TTC549 (cell line): ENCODE measurements around the gene TRIM26.
"Not testable (repeated sequence)": the region's sequence is repeated elsewhere in the genome, so short reads cannot be mapped to it uniquely, and the experiment has no call there.

Experiments
- FAIRE-seq: peaks from 2 replicates; lab custom pipeline; 2012; peaks lifted over from hg19 to GRCh38; lab: Jason Lieb, UNC

The TRIM26 gene

DNA sequence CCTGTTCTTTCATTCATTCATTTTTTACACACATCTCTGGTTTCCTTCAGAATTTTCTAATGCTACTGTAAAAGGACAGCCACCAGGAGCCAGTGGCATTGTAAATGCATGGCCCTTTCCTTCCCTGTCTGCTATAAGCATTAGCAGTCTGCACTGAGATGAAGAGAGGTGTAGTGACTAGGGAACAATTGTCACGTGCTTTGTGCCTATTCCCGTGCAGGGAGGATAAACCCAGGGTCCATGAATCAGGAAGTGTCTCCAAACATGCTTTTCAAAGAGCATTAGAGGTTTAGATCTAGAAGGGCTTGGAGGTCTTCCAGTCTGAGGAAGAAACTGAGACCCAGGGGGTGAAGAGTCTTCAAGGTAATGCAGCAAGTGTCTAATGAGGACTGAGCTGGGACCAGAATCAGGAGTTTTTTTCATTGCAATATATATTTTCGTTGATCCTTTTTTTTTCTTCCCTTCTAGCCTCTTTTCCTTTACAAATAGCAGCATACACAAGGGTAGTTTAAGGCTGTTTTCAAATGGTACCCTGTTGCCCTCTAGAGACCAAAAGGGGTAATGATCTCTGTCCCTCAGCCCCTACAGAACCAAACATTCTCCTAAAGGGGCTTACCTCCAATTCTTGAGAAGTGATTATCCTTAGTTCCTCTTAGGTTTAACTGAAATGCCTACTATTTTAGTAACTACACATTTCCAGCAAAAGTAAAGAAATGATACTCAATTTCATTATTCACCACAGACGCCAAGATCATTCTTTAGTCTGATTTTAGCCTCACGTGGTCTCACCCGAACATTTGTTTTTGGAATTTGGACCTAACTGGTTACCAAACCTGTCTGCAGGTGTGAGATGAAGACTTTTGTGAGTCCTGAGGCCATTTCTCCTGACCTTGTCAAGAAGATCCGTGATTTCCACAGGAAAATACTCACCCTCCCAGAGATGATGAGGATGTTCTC, 43.3 kb downstream of the TRIM26 start:
- FAIRE-seq = peak; percentile 77

DNA sequence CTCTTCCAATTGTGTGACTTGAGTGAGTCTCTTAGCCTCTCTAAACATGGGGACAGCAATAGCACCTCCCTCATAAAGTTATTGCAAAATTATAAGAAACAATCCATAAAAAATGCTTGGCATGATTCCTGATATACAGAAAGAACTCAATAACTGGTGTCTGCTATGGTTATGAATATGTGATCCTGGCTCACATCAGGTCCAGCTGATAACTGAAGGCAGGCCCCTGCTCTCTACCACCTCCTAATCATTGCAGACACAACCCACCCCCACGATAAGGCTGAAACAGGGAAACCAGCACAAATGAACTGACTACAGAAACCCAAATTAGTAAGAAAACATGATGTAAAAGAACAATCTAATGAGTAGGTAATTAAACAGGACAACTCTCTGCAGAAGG, 44.5 kb downstream of the TRIM26 start:
- FAIRE-seq = no peak

DNA sequence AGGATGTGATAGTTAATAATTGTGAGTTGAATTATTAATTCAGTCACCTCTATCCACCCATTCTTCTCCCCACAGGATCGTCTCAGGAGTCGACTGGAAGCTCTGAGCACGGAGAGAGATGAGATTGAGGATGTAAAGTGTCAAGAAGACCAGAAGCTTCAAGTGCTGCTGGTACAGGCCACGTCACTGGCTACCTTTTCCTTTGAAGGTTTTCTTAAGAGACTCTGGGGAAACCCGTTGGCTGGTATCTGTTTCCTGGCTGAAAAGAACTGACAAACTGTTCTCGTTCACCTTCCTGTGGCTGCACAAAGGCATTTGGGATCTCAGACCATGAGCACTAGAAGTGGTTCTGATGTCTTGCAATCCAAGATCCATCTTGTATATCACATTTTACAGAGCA, 46.1 kb downstream of the TRIM26 start:
- no peak for FAIRE-seq

DNA sequence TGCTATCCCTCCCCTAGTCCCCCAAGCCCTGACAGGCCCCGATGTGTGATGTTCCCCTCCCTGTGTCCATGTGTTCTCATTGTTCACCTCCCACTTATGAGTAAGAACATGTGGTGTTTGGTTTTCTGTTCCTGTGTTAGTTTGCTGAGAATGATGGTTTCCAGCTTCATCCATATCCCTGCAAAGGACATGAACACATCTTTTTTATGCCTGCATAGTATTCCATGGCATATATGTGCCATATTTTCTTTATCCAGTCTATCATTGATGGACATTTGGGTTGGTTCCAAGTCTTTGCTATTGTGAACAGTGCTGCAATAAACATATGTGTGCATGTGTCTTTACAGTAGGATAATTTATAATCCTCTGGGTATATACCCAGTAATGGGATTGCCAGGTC, 48.0 kb downstream of the TRIM26 start:
- FAIRE-seq = not testable (repeated sequence)

DNA sequence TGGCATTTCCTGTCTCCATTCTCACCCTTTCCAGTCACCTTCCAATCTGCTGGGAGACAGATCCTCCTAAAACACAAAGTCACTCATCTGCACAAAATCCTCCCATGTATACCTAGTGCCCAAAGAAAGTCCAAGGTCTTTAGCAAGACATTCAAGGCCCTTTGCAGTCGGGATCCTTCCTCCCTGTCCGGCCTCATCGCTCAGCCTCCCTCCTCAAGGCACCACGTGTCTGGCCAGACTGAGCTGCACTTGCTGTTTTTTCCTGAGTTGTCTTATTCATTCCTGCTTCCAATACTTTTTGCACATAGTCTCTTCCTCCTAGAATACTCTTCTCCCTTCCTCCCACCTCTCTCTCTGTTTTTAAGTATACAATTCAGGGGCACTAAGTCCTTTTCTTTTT, 48.5 kb downstream of the TRIM26 start:
- no peak for FAIRE-seq

DNA sequence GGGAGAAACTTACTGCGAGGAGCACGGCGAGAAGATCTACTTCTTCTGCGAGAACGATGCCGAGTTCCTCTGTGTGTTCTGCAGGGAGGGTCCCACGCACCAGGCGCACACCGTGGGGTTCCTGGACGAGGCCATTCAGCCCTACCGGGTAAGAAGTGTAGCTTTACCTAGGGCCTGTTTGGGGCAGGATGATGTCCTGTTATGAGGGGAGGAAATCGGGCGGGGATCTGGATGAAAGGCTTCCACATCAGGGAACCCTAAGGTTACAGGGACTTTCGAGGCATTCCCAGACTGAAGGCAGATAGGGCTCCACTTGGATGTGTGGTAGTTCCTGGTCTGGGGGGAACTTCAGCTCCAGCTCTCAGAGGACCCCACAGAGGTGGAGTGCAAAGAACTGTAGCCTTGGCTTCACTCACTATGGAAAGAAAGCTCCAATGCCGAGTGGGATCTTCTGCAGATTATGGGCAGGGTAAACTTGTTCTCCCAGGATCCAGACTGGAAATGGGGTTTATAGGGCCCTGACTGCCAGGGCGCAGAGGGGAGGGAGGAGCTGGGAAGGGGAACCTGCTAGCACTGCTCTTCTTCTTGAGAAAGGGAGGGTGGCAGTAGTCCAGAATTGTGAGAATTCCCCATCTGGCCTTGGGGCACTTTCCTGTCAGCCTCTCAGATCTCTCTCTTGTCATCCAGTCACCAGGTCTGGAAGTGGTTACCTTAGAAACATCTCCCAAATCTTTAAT, 49.1 kb downstream of the TRIM26 start:
- no peak for FAIRE-seq

DNA sequence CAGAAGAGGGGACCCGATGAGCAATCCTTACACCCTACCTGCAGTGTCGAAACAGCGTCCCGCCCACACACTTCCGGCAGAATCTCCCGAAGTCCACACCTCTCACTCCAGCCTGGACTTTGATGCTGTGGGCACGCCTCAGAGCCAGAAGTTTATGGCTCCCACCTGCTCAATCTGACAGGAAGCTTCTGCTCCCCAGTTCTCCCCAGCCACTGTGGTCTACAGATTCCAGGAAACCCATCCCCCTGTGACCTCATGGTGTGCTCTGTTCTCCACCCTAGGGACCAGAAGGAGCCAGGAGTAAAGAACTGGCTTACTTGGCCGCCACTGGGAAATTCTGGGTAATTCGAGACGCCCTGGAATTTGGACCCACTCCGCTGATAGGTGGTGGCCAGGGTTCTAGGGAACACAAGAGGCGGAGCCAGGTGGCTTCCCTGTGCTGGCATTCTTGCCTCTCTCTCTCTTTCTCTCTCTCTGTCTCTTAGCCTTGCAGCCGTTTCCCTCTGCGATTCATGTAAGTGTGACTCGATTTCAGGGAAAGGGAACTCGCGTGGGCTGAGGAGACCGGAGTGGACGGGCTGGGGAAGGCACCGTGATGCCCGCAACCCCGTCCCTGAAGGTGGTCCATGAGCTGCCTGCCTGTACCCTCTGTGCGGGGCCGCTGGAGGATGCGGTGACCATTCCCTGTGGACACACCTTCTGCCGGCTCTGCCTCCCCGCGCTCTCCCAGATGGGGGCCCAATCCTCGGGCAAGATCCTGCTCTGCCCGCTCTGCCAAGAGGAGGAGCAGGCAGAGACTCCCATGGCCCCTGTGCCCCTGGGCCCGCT, 49.9 kb downstream of the TRIM26 start, which contains the start of gene TRIM15:
TRIM15 (plus strand) TSS at position 457 of the 828 bp plus-strand sequence; CDS start at position 596, 139 bp downstream.
- FAIRE-seq = no peak

DNA sequence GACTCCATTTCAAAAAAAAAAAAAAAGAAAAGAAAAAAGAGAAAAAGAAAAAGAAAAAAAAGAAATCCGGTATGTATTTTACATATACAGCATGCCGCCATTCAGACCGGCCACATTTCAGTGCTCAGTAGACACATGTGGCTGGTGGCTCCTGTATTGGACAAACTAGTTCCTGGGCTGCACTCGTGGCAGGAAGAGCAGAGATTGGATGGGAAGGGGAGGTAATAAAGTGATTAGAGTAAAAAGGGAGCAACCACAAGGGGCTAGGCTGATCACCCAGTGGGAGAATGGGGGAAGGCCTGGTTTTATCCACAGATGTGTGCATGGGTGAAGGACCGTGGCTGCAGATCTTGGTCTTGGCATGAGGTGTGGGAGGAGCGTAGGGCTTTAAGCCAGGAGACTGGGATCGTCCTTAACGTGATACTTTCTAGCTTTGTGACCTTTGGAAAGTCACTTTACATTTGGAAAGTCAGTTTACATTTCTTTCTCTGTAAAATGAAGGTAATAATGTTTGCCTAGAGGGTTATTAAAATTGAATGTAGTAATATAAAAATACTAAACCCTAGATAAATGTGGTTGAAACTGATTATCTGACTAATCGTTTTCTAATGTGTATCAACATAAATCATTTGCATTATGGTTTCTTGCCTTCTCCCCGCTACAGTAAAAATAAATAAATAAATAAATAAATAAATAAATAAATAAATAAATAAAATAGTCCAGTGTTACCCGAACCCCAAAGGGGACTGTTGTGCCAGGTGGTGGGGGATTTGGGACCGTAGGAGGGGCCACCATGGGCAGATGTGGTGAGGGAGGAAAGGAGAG, 50.7 kb downstream of the TRIM26 start:
- no peak for FAIRE-seq

DNA sequence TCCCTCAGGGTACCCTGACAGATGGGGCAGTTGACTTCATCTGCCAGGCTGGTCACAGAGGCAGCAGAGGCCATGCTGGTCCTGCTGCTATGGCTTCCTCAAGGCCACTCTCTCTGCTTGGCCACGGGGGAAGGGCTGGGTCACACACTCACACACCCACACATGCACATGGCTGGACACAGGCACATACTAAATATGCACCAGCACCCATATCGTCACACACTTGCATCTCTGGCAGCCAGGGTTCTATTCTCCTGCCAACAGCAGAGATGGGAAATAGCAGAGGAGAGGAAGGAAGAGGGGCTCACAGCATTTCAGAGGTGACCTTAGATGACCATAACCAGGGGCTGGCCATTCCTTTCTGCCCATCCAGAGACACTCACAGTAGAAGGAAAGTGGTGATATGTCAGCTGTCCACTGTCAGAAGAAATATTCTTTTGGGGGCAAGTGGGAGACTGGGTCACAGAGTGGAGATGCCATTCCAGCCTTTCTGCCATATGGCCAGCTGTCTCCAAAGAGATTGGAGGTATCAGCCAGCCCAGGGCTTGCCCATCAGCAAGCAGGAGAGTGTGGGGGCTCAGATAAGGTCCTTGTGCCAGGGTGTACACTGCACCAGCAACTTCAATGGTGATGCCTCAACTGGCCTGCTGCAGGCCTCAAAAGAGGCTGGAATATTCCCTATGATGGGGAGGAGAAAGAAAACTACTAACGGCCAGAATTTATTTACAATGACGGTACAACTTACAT, 52.2 kb downstream of the TRIM26 start, which contains the start of gene TRIM10:
TRIM10 (minus strand) TSS at position 427 of the 747 bp plus-strand sequence; CDS start at position 74, 353 bp downstream.
- no peak for FAIRE-seq

DNA sequence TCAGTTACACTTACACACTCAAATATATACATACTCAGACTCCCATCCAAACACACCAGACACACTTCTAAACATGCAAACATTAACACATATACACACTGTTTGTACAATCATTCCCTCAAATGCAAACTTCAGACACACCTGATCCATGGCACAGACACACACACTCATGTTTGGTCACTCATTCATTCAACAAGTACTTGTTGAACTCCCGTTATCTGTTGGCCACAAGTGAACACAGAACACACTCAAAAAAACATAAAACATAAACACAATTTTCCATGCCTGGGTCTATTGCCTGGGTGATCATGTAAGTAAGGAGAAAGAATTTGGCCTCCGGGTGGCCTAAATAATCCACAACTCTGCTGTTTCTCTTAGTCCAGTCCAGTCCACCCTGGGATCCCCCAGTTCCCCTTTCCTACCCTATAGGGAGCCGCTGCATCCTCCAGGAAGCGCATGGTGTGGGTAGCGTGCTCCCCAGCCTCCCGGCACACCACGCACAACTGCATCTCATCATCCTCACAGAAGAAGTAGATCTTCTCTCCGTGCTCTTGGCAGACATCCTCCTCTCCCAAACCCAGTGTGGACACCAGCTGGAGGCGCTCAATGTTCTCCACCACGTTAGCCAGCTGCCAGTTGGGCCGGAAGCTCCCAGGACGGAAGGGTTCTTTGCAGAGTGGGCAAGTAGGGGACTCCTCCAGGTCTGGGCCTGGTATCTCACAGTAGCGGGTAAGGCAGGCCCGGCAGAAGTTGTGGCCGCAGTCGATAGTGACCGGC, 53.0 kb downstream of the TRIM26 start:
- FAIRE-seq = no peak

DNA sequence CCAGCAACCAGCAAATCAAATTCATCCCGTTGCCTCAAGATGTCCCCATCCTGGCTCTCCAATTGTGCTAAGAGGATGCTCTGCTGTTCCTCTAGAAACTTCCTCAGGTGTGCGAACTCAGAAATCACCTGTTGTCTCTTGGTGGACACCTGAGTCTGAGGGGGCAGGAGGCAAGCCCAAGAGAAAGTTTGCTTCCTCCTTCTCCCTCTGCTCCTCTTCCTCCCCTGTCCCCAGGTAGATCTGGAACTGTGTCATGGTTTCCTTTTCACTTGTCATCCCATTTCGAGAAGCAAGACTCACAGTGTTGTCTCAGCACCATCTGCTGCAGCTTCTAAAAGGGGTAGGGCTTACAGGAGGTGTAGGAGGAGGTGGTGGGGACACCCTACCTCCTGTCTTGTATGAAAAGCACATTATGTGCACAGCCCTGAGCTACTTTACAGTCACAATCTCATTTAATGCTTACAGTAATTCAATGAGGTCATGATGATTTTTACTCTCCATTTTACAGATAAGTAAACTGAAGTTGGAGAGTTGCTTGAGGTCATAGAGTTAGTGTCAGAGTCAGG, 54.6 kb downstream of the TRIM26 start:
- FAIRE-seq = no peak

DNA sequence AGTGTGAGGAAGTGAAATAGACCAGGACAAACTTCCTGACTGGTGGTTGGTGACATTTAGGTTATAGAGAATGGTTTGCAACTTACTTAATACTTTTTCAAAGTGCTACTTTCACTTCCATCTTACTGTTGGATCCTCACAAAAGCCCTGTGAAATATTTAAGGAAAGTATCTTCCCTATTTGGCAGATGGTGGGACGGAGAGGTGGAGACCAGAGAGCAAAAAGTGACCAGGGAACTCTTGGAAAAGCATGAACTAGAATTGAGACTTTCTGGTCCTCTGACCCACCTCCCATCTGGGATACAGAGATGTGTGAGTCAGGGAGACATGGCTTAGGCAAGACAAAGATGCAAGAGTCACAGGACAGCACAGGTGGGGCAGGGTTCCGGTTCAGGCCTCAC, 55.2 kb downstream of the TRIM26 start:
- FAIRE-seq = no peak

DNA sequence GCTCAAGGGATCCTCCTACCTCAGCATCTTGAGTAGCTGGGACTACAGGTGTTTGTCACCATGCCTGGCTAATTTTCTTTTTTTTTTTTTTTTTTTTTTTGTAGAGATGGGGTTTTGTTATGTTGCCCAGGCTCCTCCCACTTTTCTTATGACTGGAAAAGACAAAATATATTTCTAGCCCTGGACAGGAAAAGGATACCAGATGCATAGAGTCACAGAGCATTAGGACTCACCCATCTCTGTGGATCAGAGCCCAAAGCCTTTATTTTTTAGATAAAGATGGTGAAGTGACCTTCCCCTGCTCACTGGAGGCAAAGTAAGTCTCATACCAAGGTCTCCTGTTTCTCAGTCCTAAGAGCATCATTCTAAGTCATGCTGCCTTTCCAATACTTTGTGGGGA, 55.6 kb downstream of the TRIM26 start:
- FAIRE-seq = no peak

DNA sequence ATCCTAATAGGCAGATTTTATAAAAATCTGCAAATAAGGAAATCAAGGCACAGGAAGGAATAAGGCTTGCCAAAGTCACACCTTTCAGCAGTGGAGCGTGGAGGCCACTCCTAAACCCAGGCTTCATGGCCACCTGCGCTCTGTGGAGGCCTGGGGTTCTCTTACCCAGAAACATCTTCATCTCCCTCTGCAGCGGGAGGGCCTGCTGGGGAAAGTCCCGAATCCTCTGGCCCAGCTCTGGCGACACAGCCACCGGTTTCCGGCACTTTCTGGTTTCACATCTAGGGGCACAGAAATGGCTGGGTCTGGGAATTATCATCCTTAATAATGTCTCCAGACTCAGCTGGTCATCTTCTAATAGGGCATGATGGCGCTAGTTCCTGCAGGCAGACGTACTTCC, 56.4 kb downstream of the TRIM26 start:
- FAIRE-seq = no peak

DNA sequence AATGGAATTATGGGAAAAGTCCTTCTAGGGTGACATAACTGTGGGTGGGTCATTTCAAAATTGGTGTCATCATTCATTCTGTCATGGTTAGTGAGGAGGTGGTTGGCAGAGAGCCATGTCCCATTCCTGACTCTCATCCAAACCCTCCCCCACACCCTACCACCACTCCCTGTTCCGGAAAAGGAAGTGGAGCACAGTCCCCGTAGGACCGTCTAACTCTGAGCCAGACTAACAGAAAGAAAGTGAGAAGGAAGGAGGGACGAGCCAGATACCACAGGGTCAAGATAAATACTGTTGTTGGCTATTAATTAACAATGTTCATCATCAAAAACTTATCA, 57.0 kb downstream of the TRIM26 start:
- FAIRE-seq = no peak

DNA sequence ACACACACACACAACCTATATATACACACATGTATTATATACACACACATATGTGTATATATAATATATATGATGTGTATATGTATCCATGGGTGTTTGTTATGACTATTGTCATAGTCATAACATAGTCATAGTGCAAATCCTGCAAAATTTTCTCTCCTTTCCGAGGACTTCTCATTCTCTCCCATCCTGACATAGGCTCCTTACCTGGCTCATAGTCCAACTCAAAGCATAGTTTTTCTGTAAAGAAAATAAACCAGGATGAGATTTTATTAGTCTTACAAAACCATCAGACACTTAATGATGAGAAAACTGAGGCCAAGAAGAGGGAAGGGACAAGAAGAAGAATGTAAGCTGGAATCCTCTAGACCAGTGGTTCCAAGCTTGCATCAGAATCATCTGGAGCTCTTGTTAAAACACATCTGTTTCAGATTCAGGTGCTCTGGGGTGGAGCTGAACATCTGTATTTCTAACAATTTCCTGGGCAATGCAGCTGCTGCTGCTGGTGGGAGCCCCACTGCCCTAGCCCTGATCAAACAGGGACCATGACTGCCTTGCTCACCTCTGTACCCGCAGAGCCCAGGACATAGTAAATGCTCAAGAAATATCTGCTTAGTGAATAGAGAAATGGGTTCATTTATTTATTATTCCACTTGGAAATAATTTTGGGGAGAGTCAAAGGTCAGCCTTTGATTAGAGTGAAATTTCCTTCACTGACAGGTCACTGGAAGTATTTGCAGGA, 57.5 kb downstream of the TRIM26 start:
- FAIRE-seq = no peak

DNA sequence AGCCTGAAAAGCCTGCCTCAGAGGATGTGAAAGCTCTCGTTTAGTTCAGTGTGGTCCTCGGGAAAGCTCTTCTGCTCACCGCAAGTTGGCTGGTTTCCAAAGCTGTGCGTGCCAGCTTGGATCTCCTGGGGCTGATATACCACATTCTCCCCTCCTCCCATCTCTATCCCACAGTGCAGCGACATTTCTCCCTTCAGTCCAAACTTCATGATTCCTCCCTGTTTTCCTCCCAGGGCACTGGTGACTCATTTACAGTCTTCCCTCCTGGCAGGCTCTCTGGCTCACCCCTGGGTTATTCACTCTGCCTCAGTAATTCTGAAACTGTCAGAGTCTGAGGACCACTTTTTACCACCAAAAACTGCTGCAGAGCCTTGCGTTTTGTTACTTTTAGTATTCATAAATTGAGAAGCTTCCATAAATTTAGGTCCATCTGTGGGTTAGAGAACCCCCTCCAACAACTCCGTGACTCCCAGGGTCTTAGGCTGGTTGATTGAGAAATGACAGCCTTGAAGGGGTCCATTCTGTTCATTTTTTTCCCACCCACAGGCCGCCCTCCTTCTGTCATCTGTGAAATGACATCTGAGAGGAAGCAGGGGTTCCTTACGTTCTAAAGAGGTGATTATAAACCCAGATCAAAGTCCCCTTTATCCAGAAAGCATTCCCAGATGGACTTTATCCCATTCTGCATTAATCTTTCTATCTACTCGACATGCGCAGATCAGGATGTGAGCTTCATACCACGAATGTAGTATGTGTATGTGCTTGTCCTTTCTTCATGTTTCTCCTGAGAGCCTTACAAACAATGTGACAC, 58.3 kb downstream of the TRIM26 start:
- FAIRE-seq = no peak

DNA sequence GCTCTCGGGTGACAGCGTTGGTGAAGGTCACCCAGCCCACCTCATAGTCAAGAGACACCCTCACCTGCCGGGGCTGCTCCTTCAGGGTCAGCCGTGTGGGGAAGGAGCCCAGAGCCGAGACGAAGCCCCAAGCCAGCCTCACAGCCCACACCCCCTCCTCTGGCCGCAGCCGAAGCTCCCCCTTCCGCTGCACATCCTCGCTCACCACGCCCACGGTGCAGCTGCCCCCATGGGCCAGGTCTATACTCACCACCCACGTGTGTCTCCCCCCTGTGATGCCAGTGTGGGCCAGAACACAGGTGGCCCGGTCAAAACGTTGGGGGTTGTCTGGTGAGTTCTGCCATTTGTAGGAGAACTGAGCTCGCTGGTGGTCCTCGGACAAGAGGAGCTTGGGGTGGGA, 59.1 kb downstream of the TRIM26 start:
- no peak for FAIRE-seq
